GM21447 (cell line): Measurements from ENCODE around the gene ST8SIA1.

Source experiments
- ATAC-seq: cut with Tn5 transposase; IDR thresholded peaks from one replicate; pipeline ENCODE4 v1.9.1; 2021; ENCODE audit not compliant: unreplicated experiment

The ST8SIA1 gene

GRCh38 chr12:22248121-22248520, 86.4 kb downstream of the ST8SIA1 start:
- no peak for ATAC-seq

DNA sequence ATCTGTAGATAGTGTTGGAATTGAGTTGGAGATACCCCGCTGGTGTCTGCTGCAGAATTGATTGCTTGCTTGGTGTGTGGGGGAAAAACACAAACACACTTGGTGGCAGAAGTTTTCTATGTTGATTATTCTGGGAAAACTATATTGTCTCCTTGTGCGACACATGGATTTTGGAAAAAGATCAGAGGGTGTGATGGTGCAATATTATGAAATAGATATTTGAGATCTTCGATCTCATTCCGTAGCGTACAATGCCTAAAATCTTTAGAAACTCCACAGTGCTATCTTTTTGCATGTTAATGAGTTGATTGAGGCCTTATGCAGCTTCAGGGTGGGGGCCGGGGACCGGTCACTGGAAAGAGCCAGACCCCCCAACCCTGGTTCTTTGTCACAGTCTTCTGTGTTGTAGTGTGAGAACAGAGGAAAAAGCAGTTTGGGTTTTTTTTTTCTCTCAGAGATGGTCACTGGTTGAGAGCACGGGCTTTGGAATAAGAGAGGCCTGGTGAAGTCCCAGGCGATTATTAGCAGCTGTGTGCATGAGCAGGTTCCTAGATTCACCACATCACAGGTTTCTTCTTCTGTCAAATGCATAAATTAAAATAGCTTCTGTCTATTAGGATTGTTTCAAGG, 88.2 kb downstream of the ST8SIA1 start:
- no peak for ATAC-seq

GRCh38 chr12:22242726-22243125, 91.8 kb downstream of the ST8SIA1 start:
- ATAC-seq, result no peak

- ATAC-seq, result no peak
These were observed 96.3 kb downstream of the ST8SIA1 start for GRCh38 chr12:22238211-22238610.

DNA sequence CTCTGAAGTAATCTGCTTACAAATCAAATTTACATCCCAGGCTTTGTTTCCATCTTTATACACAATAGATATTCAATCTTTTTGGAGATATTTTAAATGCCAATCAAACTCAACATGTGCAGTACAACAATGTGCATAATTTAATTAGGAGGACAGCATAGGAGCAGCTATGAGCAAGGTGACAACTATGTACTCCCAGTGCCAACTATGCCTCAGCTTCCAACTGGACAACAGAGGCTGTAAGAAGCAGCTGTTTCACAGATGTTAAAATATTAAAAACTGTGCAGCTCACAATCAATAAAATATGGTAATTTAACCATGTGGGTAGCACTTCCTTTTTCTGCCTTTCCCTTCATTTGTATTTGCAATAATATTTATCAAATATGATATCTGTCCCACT, 99.9 kb downstream of the ST8SIA1 start:
- ATAC-seq, result no peak

DNA sequence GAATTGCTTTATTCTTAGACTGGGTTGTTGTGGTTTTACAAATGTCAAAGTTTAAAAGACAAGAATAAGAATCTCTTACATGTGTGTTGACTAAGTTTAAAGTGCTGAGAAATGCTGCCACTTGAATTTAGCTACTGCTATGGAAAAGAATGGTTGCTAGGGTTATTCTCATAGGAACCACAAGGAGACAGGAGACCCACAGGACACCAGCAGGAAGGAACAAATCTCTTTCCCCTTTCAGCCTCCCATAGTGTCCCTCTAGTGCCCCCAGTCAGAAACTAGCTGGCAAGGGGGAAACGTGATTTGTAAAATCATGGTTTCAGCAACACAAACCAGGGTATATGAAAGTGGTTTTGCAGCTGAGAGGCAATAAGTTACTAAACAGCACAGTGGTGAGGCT, 102.7 kb downstream of the ST8SIA1 start:
- no peak for ATAC-seq

DNA sequence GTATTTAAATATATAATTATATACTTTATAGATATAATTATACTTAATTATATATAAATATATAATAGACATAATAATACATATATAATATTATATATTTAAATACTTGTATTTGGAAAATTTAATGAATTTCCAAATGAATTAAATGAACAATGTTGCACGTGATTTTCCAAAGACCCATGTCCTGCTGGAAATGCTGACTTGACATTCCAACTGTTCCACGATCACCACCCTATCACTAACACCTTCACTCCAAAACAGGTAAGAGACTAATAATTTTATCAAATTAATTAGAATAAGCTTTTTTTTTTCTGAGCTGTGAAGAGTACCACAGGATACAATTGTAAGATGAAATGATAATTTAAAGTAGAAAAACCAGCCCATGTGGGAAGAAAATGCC, 103.4 kb downstream of the ST8SIA1 start:
- ATAC-seq, result no peak

DNA sequence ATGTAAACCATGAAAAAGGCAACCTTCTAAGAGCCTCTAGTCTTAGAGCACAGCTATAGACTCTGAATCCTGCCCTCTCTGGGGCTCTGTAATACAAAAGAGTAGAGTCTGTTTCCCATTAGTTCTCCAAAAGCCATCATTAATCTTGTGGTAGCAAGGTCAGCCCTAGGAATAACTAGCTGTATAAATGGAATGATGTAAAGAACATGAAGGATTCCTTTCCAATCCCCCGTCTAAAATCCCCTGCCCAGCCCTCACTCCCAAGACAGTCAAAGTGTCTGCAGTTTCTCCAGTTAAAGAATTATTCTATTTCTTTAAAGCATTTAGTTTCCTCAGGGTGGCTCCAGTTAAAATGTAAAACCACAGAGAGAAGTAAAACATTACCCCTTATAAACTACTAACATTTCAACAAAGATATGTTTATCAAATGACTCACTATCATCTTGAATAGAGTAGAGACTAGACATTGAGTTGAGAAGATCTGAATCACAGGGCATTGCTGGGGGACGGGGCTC, 104.2 kb downstream of the ST8SIA1 start:
- no peak for ATAC-seq

DNA sequence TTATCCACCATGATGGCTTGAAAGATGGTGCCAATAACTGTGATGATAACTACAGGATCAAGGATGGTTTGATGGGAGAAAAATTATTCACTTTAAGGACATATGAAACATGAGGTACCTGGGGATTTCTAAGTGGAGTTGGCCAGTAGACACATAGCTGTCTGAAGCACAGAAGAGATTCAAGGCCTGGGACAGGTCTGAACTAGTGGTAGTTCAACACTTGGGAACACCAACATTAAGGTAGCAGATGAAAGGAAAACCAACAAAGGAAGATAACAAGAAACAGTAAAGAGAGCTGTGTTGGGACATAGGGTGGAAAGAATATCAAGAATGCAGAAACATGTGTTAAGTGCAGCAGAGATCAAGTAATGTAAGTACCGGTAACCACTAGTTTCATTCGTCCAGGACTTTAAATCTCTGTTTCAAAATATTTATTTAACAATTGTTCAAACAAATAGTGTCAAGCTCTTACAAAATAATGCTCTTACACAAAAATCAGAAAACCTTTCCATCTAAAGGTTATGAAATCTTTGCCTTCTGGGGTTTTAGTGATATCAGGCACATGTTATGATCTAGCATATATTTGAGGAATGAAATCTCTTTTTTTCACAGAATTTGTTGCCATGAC, 104.7 kb downstream of the ST8SIA1 start:
- no peak for ATAC-seq

GRCh38 chr12:22228022-22228875, 106.3 kb downstream of the ST8SIA1 start:
- ATAC-seq, result no peak

DNA sequence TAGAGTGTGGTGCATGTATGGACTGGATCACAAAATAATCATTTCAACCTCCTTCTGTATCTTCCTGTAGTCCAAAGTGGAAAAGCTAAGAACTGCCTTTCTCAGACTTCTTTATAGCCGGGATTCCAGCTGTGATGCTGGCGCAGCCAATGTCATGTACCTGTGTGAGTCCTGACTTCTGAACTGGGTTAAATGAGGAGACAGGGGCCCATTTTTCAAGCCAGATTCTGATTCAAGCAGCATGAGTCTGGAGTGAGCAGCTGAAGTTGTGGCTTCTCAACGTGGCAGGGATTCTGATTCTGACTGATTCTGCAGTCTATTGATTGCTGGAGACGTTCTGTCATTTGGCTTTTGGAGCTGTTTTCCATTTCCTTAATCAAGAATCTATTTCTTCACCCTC, 111.2 kb downstream of the ST8SIA1 start:
- ATAC-seq, result no peak

DNA sequence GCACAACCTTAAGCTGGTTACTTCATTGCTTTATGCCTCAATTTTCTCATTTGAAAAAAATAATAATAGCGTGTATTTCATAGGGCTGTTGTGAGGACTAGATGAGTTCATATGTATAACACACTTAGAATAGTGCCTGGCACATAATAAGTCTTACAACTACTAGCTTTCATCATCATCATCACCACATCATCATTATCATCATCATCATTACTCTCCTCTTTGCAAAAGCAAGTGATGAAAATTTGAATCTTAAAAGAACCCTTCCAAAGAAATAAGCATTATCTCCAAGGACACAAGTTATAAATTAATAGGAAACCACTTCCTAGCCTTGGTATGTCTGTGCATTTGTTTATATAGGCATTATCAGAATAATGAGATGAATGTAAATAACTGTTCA, 117.0 kb downstream of the ST8SIA1 start:
- ATAC-seq, result no peak

DNA sequence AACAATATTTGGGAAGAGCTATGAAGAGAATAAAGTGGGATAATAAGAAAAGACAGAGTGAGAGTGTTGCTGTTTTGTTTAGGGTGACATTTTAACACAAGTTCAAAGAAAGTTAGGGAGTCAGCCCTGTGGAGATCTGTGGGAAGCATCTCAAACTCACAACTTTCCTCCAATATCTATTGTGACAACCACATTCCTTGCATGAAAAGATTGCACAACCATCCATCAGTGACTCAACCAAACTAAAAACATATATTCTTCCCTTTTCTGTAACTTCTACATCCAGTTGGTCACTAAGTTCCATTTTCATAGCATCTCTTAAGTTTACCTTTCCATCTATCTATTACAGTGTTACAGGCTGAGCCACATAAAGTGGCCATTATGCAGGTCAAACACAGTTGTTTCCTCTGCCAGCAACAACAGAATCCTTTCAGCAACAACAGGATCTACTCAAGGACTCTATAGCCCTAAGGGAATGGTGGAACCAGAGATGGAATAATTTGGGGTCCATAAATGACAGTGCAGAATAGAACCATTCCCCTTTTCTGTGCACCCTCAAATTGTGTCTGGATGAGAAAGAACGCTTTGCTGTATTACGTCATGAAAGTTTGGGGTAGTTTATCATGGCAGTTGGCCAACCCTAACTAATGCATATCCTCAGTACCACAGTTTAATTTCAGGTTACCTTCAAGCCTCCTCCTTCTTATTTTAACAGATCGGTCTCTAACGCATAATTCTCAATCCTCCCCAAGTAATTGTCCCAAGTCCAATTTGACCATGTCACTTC, 118.8 kb downstream of the ST8SIA1 start:
- no peak for ATAC-seq

GRCh38 chr12:22211128-22211527, 123.4 kb downstream of the ST8SIA1 start:
- ATAC-seq, result no peak

- ATAC-seq, result no peak
These were observed 125.1 kb downstream of the ST8SIA1 start for GRCh38 chr12:22209422-22209821.

GRCh38 chr12:22206111-22206728, 128.3 kb downstream of the ST8SIA1 start:
- ATAC-seq, result no peak

- no peak for ATAC-seq
These were observed 130.1 kb downstream of the ST8SIA1 start for GRCh38 chr12:22204391-22204790.

DNA sequence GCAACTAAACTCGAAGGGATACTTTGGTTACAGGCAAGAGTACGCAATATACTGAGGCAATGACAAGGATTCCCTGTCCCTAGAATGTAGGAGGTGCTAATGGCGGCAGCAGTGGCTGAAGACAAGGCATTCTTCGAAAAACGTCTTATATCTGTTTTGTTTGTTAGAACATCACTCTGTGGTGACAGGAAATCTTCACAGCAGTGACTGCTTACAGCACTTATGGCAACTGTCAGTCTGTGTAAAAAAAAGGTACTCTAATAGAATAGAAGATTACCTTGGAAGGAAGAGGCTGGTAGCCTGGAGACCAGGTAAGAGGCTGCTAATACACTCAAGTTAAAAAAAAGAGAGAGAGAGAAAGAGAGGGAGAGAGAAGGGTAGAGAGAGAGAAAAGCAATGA, 131.7 kb downstream of the ST8SIA1 start:
- ATAC-seq, result no peak

GRCh38 chr12:22201101-22201500, 133.4 kb downstream of the ST8SIA1 start:
- no peak for ATAC-seq

- no peak for ATAC-seq
These were observed 138.3 kb downstream of the ST8SIA1 start for GRCh38 chr12:22196236-22196635.

DNA sequence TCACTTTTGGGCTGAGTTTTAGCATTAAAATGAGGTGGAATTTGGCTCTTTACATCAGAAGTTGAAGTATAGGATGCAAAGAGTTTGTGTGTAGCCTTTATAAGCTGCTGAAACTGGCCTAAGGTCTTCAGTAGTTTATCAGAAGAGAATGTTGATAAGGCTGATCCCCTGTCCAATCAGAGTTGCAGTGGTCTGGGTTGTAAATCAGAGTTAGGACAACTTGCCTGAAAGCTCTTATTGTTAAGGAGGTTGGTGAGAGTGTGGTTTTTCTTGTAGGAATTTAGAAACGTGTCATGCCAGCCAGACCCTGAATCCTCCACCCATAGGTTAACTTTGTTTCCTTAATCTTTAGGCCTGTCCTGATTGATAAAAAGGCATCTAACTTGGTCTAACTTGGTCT, 143.5 kb downstream of the ST8SIA1 start:
- no peak for ATAC-seq
